ENCODE measurements around the gene SCN5A.
"Not testable (repeated sequence)": the region's sequence is repeated elsewhere in the genome, so short reads cannot be mapped to it uniquely, and the experiment has no call there.

SCN5A gene

GRCh38 chr3:38578551-38578950, 70.9 kb downstream of the SCN5A start:
- no peak for DNase-seq (ENCODE audit: low read depth in 3 of 3)

- DNase-seq (ENCODE audit: low read depth in 3 of 3) = no peak
These were observed 71.4 kb downstream of the SCN5A start for GRCh38 chr3:38578081-38578475.

- DNase-seq (ENCODE audit: low read depth in 3 of 3) = no peak
These were observed 72.0 kb downstream of the SCN5A start for GRCh38 chr3:38577371-38578080.

- DNase-seq (ENCODE audit: low read depth in 3 of 3) = no peak
These were observed 72.7 kb downstream of the SCN5A start for GRCh38 chr3:38576526-38577370.

DNA sequence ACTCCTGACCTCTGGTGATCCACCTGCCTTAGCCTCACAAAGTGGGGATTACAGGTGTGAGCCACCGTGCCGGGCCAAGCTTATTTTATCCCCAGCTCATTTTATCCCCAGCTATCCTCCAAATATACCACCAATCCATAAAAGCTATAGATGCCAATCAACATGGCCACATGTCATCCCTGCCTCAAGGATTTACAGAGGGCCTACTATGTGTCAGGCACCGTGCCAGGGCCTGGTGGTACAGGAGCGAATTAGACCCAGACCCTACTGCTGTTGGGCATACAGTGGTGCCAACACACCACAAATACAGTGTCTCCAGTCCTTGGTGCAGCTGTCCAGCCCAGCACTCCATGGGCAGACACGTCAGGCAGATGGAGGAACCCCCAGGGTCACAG, 73.4 kb downstream of the SCN5A start:
- DNase-seq (ENCODE audit: low read depth in 3 of 3) = no peak

DNA sequence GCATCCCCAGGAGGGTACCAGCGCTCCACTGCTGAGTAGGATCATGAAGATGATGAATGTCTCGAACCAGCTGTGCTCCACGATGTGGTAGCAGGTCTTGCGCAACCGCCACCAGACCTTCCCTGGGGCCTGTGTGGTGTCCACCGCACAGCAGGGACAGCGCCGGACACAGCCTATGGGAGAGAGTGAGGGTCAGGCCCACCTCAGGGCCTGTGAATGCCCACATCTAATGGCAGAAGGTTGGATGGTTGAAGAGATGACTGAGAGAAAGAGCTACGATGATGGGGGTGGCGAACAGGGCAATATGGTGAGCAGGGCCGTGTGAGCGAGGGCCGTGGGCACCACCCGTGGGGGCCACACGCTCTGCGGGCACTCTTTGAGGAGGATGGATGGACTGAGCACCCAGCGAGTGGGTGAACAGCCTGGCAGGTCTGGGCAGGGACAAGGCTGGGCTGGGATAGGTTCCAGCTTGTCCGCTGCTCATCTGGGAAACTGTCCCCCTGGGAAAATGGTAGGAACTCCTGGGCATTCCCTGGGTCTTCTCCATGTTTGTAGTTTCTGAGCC, 74.1 kb downstream of the SCN5A start:
- no peak for DNase-seq (ENCODE audit: low read depth in 3 of 3)

GRCh38 chr3:38574411-38575278, 74.8 kb downstream of the SCN5A start:
- DNase-seq (ENCODE audit: low read depth in 3 of 3) = no peak

DNA sequence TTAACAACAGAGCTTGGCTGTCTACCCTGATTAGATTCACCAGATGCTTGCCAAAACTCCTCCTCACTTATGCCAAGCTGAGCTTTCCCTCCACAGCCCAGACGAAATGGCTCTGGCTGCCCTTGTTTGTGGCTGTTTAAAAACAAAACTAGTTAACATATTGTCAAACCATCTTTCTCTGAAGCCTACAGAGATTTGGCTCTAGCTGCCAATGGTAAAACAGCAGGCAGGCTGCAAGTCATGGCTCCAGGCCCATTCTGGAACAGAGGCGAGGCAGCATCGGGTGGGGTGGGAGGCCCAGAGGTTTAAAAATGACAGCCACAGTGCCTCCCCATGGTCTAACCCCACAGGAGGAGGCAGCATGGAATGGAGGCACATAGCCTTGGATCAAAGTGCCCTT, 75.9 kb downstream of the SCN5A start:
- no peak for DNase-seq (ENCODE audit: low read depth in 3 of 3)

DNA sequence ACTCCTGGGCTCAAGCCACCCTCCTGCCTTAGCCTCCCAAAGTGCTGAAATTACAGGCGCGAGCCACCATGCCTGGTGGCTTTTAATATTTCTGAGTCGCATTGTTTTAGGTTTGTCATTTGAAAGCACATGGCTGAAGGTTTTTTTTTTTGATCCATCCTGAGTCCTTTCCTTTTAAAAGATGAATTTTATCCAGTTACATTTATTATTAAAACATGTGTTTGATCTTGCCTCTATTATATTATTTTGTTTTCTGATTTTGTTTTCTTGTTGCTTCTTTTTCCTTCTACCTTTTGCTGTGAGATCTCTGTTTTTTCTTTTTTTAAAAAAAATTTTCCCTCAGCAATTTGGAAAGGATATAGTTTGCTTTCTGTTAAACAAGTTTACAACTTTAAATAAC, 76.4 kb downstream of the SCN5A start:
- no peak for DNase-seq (ENCODE audit: low read depth in 3 of 3)

- no peak for DNase-seq (ENCODE audit: low read depth in 3 of 3)
These were observed 82.0 kb downstream of the SCN5A start for GRCh38 chr3:38567498-38567897.

GRCh38 chr3:38566794-38567193, 82.7 kb downstream of the SCN5A start:
- DNase-seq (ENCODE audit: low read depth in 3 of 3) = not testable (repeated sequence)

DNA sequence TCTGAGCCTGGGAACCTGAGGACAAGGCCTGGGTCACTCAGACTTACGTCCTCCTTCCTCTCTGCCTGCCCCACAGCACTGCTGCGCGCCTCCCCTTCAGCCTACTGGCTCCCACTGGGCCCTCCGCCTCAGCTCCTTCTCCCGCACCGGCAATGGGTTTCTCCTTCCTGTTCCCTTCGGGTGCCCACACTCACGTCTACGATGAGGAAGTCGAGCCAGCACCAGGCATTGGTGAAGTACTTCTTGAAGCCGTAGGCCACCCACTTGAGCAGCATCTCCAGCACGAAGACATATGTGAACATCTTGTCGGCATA, 83.3 kb downstream of the SCN5A start:
- DNase-seq (ENCODE audit: low read depth in 3 of 3) = no peak

GRCh38 chr3:38565339-38566214, 83.9 kb downstream of the SCN5A start:
- no peak for DNase-seq (ENCODE audit: low read depth in 3 of 3)

- no peak for DNase-seq (ENCODE audit: low read depth in 3 of 3)
These were observed 84.7 kb downstream of the SCN5A start for GRCh38 chr3:38564631-38565338.

DNA sequence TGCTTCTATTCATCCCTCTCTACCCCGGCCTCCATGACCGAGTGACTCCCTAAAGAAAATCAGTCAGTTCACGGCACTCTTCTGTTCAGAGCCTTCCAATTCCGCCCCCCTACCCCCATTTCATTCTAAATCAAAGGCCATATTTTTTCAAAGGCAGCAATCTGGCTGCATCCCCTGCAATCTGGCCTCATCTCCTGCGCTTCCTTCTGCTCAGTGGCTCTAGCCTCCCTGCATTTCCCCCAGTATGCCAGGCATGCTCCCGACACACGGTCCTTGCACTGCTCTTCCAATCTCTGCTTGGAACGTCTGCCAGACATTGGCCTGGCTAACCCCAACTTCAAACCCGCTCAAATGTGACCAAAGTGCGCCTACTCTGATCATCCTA, 85.6 kb downstream of the SCN5A start:
- DNase-seq (ENCODE audit: low read depth in 3 of 3) = no peak

GRCh38 chr3:38563070-38563885, 86.2 kb downstream of the SCN5A start:
- DNase-seq (ENCODE audit: low read depth in 3 of 3) = no peak

DNA sequence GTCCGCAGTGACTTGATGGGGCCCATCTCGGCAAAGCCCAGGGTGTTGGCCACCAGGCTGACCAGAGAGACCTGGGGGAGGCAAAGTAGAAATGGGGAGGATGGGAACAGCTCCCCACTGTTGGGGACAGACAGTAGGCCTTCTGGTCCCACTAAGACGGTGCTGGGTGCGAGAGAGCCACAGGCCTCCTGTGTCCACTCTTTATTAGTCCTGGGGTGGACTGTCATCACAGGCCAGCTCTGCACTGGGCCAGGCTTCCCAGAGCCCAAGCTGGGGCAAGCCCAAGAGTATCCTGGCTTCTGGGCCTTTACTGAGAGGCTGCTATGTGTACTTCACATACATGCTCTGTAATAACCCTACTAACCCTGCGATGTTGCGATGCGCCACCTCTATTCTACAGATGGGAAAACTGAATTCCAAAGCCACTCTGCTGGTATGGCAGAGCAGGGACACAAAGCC, 87.0 kb downstream of the SCN5A start:
- DNase-seq (ENCODE audit: low read depth in 3 of 3) = no peak

DNA sequence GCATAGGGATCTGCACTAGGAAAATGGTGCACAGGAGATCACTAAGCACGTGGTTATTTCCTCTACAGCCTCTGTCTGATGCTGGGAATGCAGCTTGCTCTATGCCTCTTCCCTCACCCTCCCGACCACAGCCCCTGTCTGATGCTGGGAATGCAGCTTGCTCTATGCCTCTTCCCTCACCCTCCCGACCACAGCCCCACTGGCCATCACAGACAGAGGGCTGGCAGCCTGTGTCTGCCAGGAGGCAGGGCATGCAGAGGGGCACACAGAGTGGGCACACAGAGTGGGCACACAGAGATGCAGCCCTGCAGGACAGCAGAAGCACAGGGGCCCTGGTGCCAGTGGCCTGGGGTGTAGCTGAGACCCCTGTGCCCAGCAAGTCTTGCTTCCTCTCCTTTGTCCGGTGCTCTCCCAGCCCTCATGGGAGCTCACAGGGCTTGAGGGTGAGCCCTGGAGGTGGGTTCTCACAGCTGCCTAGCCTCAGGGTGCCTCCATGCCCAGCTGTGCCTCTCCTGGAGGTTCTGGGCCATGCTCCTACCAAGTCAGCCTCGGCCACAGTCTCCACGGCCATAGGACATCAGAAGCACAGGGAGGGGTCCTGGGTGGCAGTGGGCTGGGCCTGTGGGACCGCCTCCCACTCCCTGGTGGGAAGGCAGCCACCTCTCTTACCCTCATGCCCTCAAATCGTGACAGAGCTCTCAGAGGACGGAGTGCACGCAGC, 87.6 kb downstream of the SCN5A start:
- DNase-seq (ENCODE audit: low read depth in 3 of 3) = no peak

Data from stimulated activated CD4-positive, alpha-beta T cell treated with anti-CD3 and anti-CD28 coated beads, TNF-alpha, amount 100 ng/mL, for 4 hours (primary cell).